Fibroblast of pulmonary artery (primary cell): ENCODE data around the gene IL6R.
"Not testable (repeated sequence)": the region's sequence is repeated elsewhere in the genome, so short reads cannot be mapped to it uniquely, and the experiment has no call there.

Experiments used
- DNase-seq: peaks from one replicate; pipeline ENCODE4 v3.0.0-alpha.2; 2010; ENCODE audit warnings: low read depth
- H3K4me3 ChIP-seq: replicated peaks from 2 replicates; pipeline ENCODE4 v1.5.1; 2011; ENCODE audit warnings: low read depth, mild to moderate bottlenecking, control low read depth, low read length, moderate library complexity
- TF ChIP-seq, protein P1 (sequence below): IDR thresholded peaks from 2 replicates; pipeline ENCODE4 v1.5.1; 2011; ENCODE audit warnings: mild to moderate bottlenecking, control low read depth, low read length, inconsistent platforms; ENCODE audit errors: missing control alignments

Gene IL6R

DNA sequence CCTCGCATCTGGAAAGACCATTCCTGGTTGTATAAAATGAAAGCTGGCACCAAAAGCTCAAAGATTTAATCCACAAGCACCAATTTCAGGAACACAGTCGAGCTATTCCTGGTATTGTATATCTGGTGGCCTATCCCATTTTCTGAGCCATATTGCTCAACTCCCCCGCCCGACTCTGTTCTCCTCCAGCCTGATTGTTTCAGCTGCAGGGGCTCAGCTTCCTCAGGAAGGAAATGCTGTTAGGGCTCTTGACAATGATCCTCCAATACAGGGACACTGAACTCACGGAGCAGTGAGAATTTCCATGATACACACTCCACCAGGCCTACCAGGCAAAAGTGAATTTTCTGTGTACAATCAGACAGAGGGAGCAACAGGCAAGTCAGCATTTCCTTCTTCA, 80.0 kb downstream of the IL6R start:
- TF ChIP-seq, protein P1, sequence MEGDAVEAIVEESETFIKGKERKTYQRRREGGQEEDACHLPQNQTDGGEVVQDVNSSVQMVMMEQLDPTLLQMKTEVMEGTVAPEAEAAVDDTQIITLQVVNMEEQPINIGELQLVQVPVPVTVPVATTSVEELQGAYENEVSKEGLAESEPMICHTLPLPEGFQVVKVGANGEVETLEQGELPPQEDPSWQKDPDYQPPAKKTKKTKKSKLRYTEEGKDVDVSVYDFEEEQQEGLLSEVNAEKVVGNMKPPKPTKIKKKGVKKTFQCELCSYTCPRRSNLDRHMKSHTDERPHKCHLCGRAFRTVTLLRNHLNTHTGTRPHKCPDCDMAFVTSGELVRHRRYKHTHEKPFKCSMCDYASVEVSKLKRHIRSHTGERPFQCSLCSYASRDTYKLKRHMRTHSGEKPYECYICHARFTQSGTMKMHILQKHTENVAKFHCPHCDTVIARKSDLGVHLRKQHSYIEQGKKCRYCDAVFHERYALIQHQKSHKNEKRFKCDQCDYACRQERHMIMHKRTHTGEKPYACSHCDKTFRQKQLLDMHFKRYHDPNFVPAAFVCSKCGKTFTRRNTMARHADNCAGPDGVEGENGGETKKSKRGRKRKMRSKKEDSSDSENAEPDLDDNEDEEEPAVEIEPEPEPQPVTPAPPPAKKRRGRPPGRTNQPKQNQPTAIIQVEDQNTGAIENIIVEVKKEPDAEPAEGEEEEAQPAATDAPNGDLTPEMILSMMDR, result no peak
- DNase-seq, result peak; percentile 91
- H3K4me3 ChIP-seq, result no peak overlapping the region

DNA sequence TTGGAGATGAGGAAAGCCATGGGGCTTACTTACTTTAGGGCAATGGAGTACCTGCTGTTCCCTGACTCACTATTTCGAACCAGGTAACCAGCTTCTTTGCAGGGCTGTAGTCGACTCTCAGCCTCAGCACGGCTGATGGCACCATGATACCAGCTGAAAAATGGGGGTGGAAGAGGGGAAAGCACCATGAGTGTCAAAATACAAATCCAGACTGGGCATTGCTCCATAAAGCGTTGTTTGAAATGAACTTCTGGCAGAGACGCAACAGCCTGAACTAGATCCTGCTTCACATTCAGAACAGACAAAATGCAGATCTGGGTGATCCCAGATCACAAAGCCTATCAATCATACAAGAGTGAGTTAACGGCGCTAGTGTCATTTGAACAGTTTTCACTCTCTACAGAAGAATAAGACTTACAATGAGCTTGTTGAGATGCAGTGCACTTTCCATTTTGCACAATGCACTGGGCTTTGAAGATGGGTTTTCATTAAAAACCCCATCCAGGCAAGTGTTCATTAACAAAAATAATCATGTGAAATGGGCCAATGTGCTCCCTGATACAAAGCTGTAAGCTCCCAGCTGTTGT, 80.9 kb downstream of the IL6R start:
- no peak overlapping the region for H3K4me3 ChIP-seq
- DNase-seq, result no peak
- TF ChIP-seq, protein P1, result no peak

DNA sequence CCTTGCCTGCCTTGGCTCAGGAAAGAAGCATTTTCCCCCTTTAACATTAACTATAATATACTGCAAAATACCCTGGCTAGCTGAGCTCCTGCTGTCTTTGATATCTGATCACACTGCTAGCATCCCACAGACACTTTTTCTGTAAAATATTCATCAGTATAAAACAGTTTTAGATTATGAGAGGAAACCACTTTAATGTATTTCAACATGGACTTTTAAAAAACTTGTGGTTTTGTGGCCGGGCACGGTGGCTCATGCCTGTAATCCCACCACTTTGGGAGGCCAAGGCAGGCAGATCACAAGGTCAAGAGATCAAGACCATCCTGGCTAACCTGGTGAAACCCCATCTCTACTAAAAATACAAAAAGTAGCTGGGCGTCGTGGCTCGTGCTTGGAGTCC, 81.6 kb downstream of the IL6R start:
- DNase-seq, H3K4me3 ChIP-seq: not testable (repeated sequence)

DNA sequence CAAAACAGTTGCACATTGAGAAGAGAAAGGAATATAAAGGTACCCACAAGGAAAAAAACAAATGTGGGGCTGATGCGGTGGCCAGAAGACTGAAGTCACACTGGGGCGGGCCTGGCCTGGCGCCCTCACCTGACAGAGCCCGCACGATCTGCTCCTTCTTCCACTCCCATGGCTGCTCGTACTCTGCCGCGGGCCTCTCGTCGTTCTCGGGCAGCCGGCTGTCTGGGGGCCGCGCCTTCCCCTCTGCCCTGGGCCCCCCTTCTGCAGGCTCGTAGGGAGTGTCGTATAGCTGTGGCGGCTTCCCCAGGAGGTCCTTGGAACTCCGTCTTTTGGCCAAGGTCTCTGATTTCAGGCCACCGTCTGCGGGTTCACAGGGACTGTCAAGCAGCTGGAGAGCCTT, 83.8 kb downstream of the IL6R start:
- TF ChIP-seq, protein P1, result no peak
- no peak for DNase-seq
- H3K4me3 ChIP-seq, result no peak overlapping the region

DNA sequence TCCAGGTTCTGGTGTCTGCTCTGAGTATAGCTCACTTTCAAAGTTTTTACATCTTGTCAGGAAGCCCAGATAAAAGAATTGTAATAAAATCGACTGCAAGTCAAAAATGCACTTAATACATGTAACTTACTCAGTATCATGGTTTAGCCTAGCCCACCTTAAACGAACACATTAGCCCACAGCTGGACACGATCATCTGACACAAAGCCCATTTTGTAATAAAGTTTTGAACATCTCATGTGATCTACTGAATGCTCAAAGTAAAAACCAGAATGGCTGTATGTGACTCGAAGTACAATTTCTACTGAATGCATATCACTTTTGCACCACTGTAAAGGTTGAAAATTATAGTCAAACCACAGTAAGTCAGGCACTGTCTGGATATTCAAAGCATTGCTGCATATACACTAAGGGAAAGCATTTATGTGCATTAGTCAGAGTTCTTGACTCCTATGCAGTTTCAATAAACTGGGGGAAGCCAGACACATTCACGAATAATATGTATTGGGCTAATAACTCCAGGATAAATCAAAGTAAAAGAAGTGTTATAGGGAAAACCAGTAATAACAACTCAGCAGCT, 84.6 kb downstream of the IL6R start:
- no peak overlapping the region for H3K4me3 ChIP-seq
- no peak for DNase-seq
- TF ChIP-seq, protein P1, result no peak

DNA sequence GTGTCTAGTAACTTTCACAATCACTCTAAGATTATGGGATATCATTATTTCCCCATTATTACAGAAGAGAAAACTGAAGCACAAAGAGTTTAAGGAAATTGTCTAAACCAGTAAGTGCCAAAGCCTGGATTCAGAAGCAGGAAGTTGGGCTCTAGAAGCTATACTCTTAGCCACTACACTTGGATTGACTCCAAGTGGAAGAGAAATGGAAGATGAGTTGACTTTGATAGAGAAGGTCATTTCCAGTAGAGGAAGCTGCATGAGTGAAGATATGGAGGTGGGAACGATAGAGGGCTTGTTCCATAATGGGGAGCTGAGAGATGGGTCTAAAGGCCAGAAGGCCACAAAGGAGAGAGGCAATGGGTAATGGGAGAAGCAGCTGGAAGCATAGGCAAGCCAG, 85.2 kb downstream of the IL6R start:
- no peak overlapping the region for H3K4me3 ChIP-seq
- DNase-seq, result no peak
- TF ChIP-seq, protein P1, result no peak

DNA sequence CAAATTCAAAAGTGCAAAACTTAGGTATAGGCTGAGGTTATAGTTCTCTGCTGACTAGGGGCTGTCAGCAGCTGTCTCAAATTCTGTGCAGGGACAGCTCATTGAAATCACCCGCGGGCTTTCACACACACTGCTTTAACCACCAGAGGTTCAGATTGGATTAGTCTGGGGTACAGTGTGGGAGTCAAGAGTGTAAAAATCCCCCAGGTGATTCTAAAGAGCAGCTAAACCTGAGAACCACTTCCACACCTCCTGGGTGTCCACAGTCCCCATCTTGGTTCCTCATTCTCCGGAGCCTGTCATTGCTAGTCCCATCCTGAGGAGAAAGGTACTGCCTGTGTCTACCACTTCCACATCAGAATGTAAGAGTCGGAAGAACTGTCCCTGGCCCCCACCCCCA, 87.0 kb downstream of the IL6R start:
- no peak overlapping the region for H3K4me3 ChIP-seq
- TF ChIP-seq, protein P1, result no peak
- no peak for DNase-seq
